H7 (cell line): ENCODE results near the gene DAZ1. TPM values are rescaled to one million over a fixed set of nuclear protein-coding genes. Genes with fewer than 3 reads are reported as not detected.
"Not testable (repeated sequence)": the region's sequence is repeated elsewhere in the genome, so short reads cannot be mapped to it uniquely, and the experiment has no call there.

ENCODE experiments used
- DNase-seq: peaks from one replicate; pipeline ENCODE4 v3.0.0; 2012
- H3K27me3 ChIP-seq: 2 replicates; pipeline ENCODE4 v1.6.0; 2011; ENCODE audit warnings: mild to moderate bottlenecking, low read length; ENCODE audit not compliant: control insufficient read depth, insufficient read depth
- H3K36me3 ChIP-seq: replicated peaks from 2 replicates; pipeline ENCODE4 v1.5.1; 2011; ENCODE audit warnings: low read length; ENCODE audit not compliant: control insufficient read depth, insufficient read depth
- H3K4me3 ChIP-seq: 2 replicates; pipeline ENCODE4 v1.5.1; 2011; ENCODE audit warnings: low read depth, mild to moderate bottlenecking, control low read depth, low read length, moderate library complexity; ENCODE audit not compliant: insufficient read depth
- total RNA-seq: library from RNA; depleted of rRNA; stranded (reverse); fragments of >200 nt; shearing (Covaris generic); gene quantifications from 2 replicates; pipeline ENCODE4 v1.2.3, GENCODE V29; 2014; rRNA removed

DAZ1 gene, protein sequence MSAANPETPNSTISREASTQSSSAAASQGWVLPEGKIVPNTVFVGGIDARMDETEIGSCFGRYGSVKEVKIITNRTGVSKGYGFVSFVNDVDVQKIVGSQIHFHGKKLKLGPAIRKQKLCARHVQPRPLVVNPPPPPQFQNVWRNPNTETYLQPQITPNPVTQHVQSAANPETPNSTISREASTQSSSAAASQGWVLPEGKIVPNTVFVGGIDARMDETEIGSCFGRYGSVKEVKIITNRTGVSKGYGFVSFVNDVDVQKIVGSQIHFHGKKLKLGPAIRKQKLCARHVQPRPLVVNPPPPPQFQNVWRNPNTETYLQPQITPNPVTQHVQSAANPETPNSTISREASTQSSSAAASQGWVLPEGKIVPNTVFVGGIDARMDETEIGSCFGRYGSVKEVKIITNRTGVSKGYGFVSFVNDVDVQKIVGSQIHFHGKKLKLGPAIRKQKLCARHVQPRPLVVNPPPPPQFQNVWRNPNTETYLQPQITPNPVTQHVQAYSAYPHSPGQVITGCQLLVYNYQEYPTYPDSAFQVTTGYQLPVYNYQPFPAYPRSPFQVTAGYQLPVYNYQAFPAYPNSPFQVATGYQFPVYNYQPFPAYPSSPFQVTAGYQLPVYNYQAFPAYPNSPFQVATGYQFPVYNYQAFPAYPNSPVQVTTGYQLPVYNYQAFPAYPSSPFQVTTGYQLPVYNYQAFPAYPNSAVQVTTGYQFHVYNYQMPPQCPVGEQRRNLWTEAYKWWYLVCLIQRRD
- total RNA-seq, result not detected in 2 replicates

DNA sequence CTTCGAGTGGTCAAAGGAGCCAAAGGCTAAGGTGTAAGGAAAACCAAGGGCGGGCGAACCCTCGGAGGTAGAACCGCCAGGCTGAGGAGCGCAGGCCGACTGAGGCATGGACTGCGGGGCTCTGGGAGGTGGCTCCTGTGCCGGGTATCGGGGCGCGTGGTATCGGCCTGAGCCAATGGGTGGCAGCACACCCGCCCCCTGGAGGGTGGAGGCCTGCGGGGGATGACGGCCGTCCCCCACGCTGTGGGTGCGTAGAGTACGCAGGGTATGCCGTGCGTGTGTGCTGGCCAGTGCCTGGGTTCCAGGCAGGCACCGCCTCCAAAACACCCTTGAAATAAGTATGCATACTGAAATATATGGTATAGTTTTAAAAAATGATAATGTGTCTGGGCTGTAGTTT, at the start of gene DAZ1:
TSS of gene DAZ1 (minus strand) at position 101 of the 400 bp plus-strand sequence. CDS start 208 bp downstream, outside the sequence.
- not testable (repeated sequence) for H3K4me3 ChIP-seq, DNase-seq, H3K36me3 ChIP-seq, H3K27me3 ChIP-seq

DNA sequence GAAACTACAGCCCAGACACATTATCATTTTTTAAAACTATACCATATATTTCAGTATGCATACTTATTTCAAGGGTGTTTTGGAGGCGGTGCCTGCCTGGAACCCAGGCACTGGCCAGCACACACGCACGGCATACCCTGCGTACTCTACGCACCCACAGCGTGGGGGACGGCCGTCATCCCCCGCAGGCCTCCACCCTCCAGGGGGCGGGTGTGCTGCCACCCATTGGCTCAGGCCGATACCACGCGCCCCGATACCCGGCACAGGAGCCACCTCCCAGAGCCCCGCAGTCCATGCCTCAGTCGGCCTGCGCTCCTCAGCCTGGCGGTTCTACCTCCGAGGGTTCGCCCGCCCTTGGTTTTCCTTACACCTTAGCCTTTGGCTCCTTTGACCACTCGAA, 20.4 kb upstream of the DAZ1 start, which contains the start of gene DAZ2:
TSS of gene DAZ2 (plus strand) at position 301 of the 400 bp plus-strand sequence. CDS start 208 bp downstream, outside the sequence.
- DNase-seq, H3K36me3 ChIP-seq, H3K27me3 ChIP-seq, H3K4me3 ChIP-seq: not testable (repeated sequence)

DNA sequence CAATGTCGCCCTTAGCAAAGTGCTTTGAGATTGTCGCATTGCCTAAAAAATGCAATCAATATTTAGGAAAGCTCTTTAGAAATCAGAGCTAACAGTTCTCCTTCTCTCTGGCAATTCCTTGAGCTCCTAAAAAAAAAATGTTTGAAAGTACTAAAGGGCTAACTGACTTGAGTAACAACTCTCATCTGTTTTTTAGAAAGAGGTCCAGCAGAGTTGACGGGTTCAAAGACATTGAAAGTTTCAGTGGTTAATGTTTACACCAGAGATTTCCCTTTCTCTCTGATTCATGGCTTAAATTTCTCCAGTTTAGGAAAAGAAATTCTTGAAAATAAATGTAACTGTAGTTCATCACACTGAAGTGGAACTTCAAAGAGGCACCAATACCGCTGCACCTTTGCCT, 11.9 kb upstream of the DAZ1 start:
- H3K36me3 ChIP-seq, H3K27me3 ChIP-seq, DNase-seq, H3K4me3 ChIP-seq: not testable (repeated sequence)

DNA sequence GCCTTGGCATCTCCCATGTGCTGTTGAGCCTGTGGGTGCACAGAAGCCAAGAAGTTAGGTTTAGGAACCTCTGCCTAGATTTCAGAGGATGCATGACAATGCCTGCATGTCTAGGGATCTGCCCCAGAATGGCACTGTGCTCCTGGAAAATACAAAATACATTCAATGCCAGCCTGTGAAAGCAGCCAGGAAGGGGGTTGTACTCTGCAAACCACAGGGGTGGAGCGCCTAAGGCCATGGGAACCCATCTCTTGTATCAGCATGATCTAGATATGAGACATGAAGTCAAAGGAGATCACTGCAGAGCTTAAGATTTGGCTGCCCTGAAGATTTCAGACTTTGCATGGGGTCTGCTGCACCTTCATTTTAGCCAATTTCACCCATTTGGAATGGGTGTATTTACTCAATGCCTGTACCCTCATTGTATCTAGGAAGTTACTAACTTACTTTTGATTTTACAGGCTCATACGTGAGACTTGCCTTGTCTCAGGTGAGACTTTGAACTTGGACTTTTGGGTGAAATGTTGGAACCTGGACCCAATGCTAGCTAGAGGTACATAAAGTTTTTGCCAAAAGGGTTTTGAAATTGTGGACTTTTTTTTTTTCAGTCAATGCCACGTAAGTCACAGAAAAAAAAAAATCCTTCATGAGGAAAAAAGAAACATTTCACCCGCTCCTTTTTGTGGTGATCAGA, 11.1 kb upstream of the DAZ1 start:
- not testable (repeated sequence) for H3K4me3 ChIP-seq, H3K27me3 ChIP-seq, DNase-seq, H3K36me3 ChIP-seq

DNA sequence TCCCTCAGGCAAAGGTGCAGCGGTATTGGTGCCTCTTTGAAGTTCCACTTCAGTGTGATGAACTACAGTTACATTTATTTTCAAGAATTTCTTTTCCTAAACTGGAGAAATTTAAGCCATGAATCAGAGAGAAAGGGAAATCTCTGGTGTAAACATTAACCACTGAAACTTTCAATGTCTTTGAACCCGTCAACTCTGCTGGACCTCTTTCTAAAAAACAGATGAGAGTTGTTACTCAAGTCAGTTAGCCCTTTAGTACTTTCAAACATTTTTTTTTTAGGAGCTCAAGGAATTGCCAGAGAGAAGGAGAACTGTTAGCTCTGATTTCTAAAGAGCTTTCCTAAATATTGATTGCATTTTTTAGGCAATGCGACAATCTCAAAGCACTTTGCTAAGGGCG, 8.6 kb upstream of the DAZ1 start:
- not testable (repeated sequence) for H3K27me3 ChIP-seq, DNase-seq, H3K4me3 ChIP-seq, H3K36me3 ChIP-seq

Other genes with a start within 250 kb of the DAZ1 start
- gene BPY2, start 214.7 kb downstream of the DAZ1 start, total RNA-seq, result not detected in 2 replicates
- gene DAZ2, start 20.5 kb upstream of the DAZ1 start, total RNA-seq, result not detected in 2 replicates